Pancreas (tissue), 10 donors: ENCODE measurements around the gene CCDC169. TPM values are rescaled to one million over a fixed set of nuclear protein-coding genes. Genes with fewer than 3 reads are reported as not detected.

Experiments
- ATAC-seq, 4 donors: fragments of 200-7000 bp; cut with Tn5 transposase; one replicate each; pipeline versions ENCODE4 v1.8.0 to v1.9.1; 2020; ENCODE audit warnings: mild to moderate bottlenecking in 4 of 4, moderate library complexity in 4 of 4
- DNase-seq, 6 donors: peaks; one replicate each; pipeline ENCODE4 v3.0.0-alpha.2; 2020
- FAIRE-seq: peaks from 2 replicates; lab custom pipeline; 2012; peaks lifted over from hg19 to GRCh38; lab: Jason Lieb, UNC
- H3K27ac ChIP-seq, 4 donors: fragments of 200-600 bp; sonication (generic); 1 replicate in 3 of 4; 2 replicates in 1 of 4; pipeline versions ENCODE4 v1.5.0 to v1.8.0; 2020
- H3K27me3 ChIP-seq, 4 donors: fragments of 200-600 bp; one replicate each; pipeline ENCODE4 v1.8.0; 2021
- H3K36me3 ChIP-seq, 3 donors: fragments of 200-600 bp; sonication (generic) in 1 of 3; one replicate each; pipeline versions ENCODE4 v1.5.0 to v1.8.0; 2020 to 2021
- H3K4me1 ChIP-seq, 3 donors: fragments of 200-600 bp; one replicate each; pipeline ENCODE4 v1.8.0; 2021
- H3K4me3 ChIP-seq, 4 donors: fragments of 200-600 bp; sonication (generic) in 2 of 4; one replicate each; pipeline versions ENCODE4 v1.5.0 to v1.8.0; 2020 to 2021
- H3K9me3 ChIP-seq, 4 donors: fragments of 200-600 bp; one replicate each; pipeline ENCODE4 v1.8.0; 2021
- WGBS, 2 donors: extraction: QIAGEN DNeasy Blood & Tissue Kit; methylation state at CpG; one replicate each; pipeline ENCODE4 v1.1.7; 2013; 5-methylcytosine and 5-hydroxymethylcytosine counted together
- intact Hi-C, 3 donors: fragments of 100-400 bp; cut with DNase I; formaldehyde crosslinking; loops; one replicate each; pipeline versions ENCODE4 v1.11.1 to v1.14.2; 2022
- polyA plus RNA-seq, 2 donors: library from polyadenylated mRNA; stranded (reverse); fragments of 200-250 nt; gene quantifications; one replicate each; pipeline ENCODE4 v1.2.3, GENCODE V29; 2013
- total RNA-seq, 6 donors: library from RNA; stranded (reverse); fragmentation: NEBNext Ultra II Directional in 4 of 6; extraction: Animal tissue kit (Norgen Biotek cat#: 25700) in 4 of 6; gene quantifications; one replicate each; pipeline versions ENCODE4 v1.2.1 to v1.2.4, GENCODE V29; 2021 to 2023
- TF ChIP-seq, protein P1 (sequence below), 4 donors: fragments of 200-600 bp; sonication (generic) in 3 of 4; IDR thresholded peaks; one replicate each; pipeline versions ENCODE4 v1.5.0 to v1.8.0; 2021; ENCODE audit warnings: antibody characterized with exemption in 4 of 4
- donor health status: healthy with polysubstance abuse.
- donor health status: DM: no; HTN: no; CAD: no; lungs with moderate emphysema.
- donor health status: DM: no; HTN: no; CAD: no.
- donor health status: control.
- donor health status: control.
- donor health status: Bipolar disorder and iron deficiency.
- donor health status: DM: yes; HTN: yes; CAD: no.
- donor health status: DM: no; HTN: no; CAD: no.
- donor health status: DM: no; HTN: no; CAD: no.
- donor health status: DM: yes; HTN: yes; CAD: no.

Gene CCDC169
- total and polyA plus RNA-seq, 8 donors: 0.08 to 0.55 (median 0.21) TPM

DNA sequence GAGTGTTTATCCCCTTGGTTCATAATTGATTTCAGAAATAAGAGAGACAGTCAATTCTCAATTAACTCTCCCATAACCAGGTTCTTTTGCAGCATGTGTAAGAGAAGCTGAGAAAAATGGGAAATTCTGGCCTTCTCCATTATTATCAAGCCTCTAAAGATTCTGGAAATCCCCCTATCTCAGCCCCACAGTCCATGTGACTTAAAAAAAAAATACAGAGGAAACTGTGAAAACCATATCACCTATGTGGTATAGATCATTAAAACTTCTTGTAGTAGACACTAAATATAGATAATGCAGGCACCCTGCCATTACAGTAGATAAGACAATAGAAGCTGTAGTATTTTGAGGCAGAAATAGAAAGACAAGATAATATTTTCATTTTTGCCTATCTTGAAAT is 48.9 kb downstream of the CCDC169 start:
- no peaks in the 10 kb centered on the region for H3K4me1 ChIP-seq
- FAIRE-seq (no peak), DNase-seq (no peak), ATAC-seq (no peak)
- no peak overlapping the region for H3K4me3 ChIP-seq
- no peaks in the 10 kb centered on the region for H3K36me3 ChIP-seq
- intact Hi-C loops: no loop called here
- H3K9me3 ChIP-seq: no peaks in the 10 kb centered on the region
- H3K27ac ChIP-seq: no peak overlapping the region
- H3K27me3 ChIP-seq: no peaks in the 10 kb centered on the region
- TF ChIP-seq, protein P1, sequence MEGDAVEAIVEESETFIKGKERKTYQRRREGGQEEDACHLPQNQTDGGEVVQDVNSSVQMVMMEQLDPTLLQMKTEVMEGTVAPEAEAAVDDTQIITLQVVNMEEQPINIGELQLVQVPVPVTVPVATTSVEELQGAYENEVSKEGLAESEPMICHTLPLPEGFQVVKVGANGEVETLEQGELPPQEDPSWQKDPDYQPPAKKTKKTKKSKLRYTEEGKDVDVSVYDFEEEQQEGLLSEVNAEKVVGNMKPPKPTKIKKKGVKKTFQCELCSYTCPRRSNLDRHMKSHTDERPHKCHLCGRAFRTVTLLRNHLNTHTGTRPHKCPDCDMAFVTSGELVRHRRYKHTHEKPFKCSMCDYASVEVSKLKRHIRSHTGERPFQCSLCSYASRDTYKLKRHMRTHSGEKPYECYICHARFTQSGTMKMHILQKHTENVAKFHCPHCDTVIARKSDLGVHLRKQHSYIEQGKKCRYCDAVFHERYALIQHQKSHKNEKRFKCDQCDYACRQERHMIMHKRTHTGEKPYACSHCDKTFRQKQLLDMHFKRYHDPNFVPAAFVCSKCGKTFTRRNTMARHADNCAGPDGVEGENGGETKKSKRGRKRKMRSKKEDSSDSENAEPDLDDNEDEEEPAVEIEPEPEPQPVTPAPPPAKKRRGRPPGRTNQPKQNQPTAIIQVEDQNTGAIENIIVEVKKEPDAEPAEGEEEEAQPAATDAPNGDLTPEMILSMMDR (IDR thresholded peaks at IDR 0.05): no peak

DNA sequence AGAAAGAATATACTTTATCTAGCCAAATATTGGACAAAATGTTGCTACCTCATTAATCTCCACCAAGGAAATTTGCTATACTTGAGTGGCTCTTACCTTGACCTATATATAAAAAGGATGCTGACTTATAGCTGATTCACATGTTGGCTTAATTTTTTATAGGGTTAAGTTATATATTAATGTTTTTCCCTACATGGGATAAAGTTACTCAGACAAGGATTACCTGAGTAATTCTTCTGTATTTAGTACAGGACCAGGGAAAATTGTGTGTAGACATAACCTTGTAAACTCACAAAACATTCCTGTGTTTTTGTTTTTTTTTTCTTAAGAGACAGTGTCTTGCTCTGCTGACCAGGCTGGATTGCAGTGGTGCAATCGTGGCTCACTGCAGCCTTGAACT is 52.6 kb downstream of the CCDC169 start:
- H3K4me3 ChIP-seq: no peak overlapping the region
- 49 to 53% methylated on average over 1 of the region's 1 CpG for WGBS, 2 donors
- H3K27ac ChIP-seq: no peak overlapping the region
- FAIRE-seq (no peak), DNase-seq (no peak), ATAC-seq (no peak)
- no peaks in the 10 kb centered on the region for H3K36me3 ChIP-seq
- TF ChIP-seq, protein P1 (IDR thresholded peaks at IDR 0.05): no peak
- no peaks in the 10 kb centered on the region for H3K9me3 ChIP-seq
- intact Hi-C loops: no loop called here
- H3K27me3 ChIP-seq: no peaks in the 10 kb centered on the region
- H3K4me1 ChIP-seq: no peaks in the 10 kb centered on the region

DNA sequence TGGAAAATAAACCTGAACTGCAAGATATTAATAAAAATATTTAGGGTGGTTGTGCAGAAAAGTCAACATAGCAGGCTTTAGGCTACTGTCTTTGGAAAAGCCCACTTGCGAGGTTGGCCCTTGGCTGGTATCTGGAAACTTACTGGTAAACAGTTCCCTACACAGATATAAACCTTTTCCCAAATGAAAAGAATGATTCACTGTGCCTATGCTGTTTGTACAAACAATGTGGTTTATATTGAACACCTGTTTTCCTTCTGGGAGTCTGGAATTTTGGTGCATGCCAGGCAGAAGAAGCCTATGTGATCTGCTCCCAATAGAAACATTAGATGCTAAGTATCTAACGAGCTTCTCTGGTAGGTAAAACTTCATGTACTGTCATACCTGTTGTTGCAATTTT is 53.5 kb downstream of the CCDC169 start:
- DNase-seq: no peak
- WGBS, 2 donors: 68 to 73% methylated on average over 2 of the region's 2 CpGs
- intact Hi-C loops: no loop called here
- Histone ChIP-seq H3K9me3 (no peaks in the 10 kb centered on the region), H3K4me3 (no peak overlapping the region), H3K36me3 (no peaks in the 10 kb centered on the region), H3K27ac (no peak overlapping the region), H3K4me1 (no peaks in the 10 kb centered on the region), H3K27me3 (no peaks in the 10 kb centered on the region)
- no peak for FAIRE-seq
- TF ChIP-seq, protein P1 (IDR thresholded peaks at IDR 0.05): no peak
- ATAC-seq: no peak

DNA sequence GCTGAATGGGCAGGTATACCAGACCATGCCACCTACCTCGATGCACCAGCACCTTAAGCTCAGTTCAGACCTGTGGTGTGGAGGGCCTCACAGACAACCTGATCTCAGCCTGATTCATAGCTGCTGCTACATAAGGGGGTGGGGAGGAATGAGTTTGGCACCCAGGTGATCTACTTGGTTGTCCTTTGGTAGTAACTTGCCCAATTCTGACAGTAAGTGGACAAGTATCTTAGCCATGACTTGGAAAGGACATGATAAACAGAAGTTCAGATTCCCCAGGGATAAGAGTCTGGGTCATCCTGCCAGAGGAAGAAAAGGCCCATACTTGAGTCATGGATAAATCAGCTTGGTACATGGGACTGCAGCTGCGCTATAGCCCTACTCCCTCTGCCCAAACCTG is 54.9 kb downstream of the CCDC169 start:
- Histone ChIP-seq H3K9me3 (no peaks in the 10 kb centered on the region), H3K4me3 (no peak overlapping the region), H3K36me3 (no peaks in the 10 kb centered on the region), H3K27ac (no peak overlapping the region), H3K4me1 (no peaks in the 10 kb centered on the region), H3K27me3 (no peaks in the 10 kb centered on the region)
- TF ChIP-seq, protein P1 (IDR thresholded peaks at IDR 0.05): no peak
- FAIRE-seq (no peak), DNase-seq (no peak), ATAC-seq (no peak)
- WGBS, 2 donors: 89 to 90% methylated on average over 2 of the region's 2 CpGs
- intact Hi-C loops: no loop called here

GRCh38 chr13:36231236-36231635 is 66.4 kb downstream of the CCDC169 start:
- intact Hi-C loops: no loop called here
- FAIRE-seq (no peak), DNase-seq (no peak), ATAC-seq (no peak)
- WGBS, 2 donors: 69 to 82% methylated on average over 3 of the region's 3 CpGs
- Histone ChIP-seq H3K27ac (no peak overlapping the region), H3K4me1 (no peaks in the 10 kb centered on the region), H3K4me3 (no peak overlapping the region), H3K27me3 (no peaks in the 10 kb centered on the region), H3K9me3 (no peaks in the 10 kb centered on the region), H3K36me3 (no peaks in the 10 kb centered on the region)
- TF ChIP-seq, protein P1 (IDR thresholded peaks at IDR 0.05): no peak
